ENCODE results near the gene HTR7. TPM values are rescaled to one million over a fixed set of nuclear protein-coding genes. Genes with fewer than 3 reads are reported as not detected.

The HTR7 gene
- total and polyA plus RNA-seq, 9 donors = 0.11 to 1.00 (median 0.32) TPM; not detected in 2

- Histone ChIP-seq H3K27ac (no peak overlapping the region), H3K36me3 (no peaks in the 10 kb centered on the region), H3K9me3 (no peaks in the 10 kb centered on the region), H3K27me3 (no peaks in the 10 kb centered on the region), H3K4me3 (no peak overlapping the region), H3K4me1 (ENCODE audit: insufficient read depth) (no peaks in the 10 kb centered on the region)
- WGBS, 3 donors = 71 to 75% (median 75%) methylated on average over 1 of the region's 1 CpG
- DNase-seq = no peak
- TF ChIP-seq CTCF (IDR thresholded peaks at IDR 0.05) = no peak
- intact Hi-C loops (cut with DNase I) = no loop called here
These were observed 51.2 kb downstream of the HTR7 start for GRCh38 chr10:90806677-90807076.

- WGBS, 3 donors = 40 to 42% (median 41%) methylated on average over 1 of the region's 1 CpG
- Histone ChIP-seq H3K27ac (no peak overlapping the region), H3K4me3 (no peak overlapping the region), H3K4me1 (ENCODE audit: insufficient read depth) (no peaks in the 10 kb centered on the region), H3K27me3 (no peaks in the 10 kb centered on the region), H3K36me3 (no peaks in the 10 kb centered on the region), H3K9me3 (no peaks in the 10 kb centered on the region)
- intact Hi-C loops (cut with DNase I) = no loop called here
- DNase-seq = no peak
- no peak for TF ChIP-seq EP300 (IDR thresholded peaks at IDR 0.05)
- no peak for TF ChIP-seq CTCF (IDR thresholded peaks at IDR 0.05)
These were observed 52.6 kb downstream of the HTR7 start for GRCh38 chr10:90805206-90805605.

GRCh38 chr10:90804354-90804753, 53.5 kb downstream of the HTR7 start:
- WGBS, 3 donors = 61 to 67% (median 64%) methylated on average over 3 of the region's 3 CpGs
- intact Hi-C loops (cut with DNase I) = no loop called here

GRCh38 chr10:90801608-90802007, 56.2 kb downstream of the HTR7 start:
- Histone ChIP-seq H3K4me3 (no peak overlapping the region), H3K27ac (no peak overlapping the region), H3K36me3 (no peaks in the 10 kb centered on the region), H3K27me3 (no peaks in the 10 kb centered on the region), H3K4me1 (ENCODE audit: insufficient read depth) (no peaks in the 10 kb centered on the region), H3K9me3 (no peaks in the 10 kb centered on the region)
- no peak for DNase-seq
- WGBS, 3 donors = 66 to 82% (median 80%) methylated on average over 1 of the region's 1 CpG
- TF ChIP-seq EP300 (IDR thresholded peaks at IDR 0.05) = no peak
- intact Hi-C loops (cut with DNase I) = no loop called here

More at GRCh38 chr10:90804354-90804753, 53.5 kb downstream of the HTR7 start:
- no peak for TF ChIP-seq POLR2A (IDR thresholded peaks at IDR 0.05)
- TF ChIP-seq CTCF (IDR thresholded peaks at IDR 0.05) = no peak
- TF ChIP-seq EP300 (IDR thresholded peaks at IDR 0.05) = no peak
- Histone ChIP-seq H3K27ac (no peak overlapping the region), H3K4me1 (ENCODE audit: insufficient read depth) (no peaks in the 10 kb centered on the region), H3K4me3 (no peak overlapping the region), H3K9me3 (no peaks in the 10 kb centered on the region), H3K27me3 (no peaks in the 10 kb centered on the region), H3K36me3 (no peaks in the 10 kb centered on the region)
- DNase-seq = no peak

GRCh38 chr10:90800232-90800796, 57.5 kb downstream of the HTR7 start:
- Histone ChIP-seq H3K27me3 (no peaks in the 10 kb centered on the region), H3K4me3 (no peak overlapping the region), H3K9me3 (no peaks in the 10 kb centered on the region), H3K27ac (no peak overlapping the region), H3K36me3 (no peaks in the 10 kb centered on the region), H3K4me1 (ENCODE audit: insufficient read depth) (no peaks in the 10 kb centered on the region)
- no peak for TF ChIP-seq POLR2A (IDR thresholded peaks at IDR 0.05)
- no peak for TF ChIP-seq EP300 (IDR thresholded peaks at IDR 0.05)
- TF ChIP-seq CTCF (IDR thresholded peaks at IDR 0.05) = no peak
- no peak for DNase-seq
- WGBS, 3 donors = 63 to 67% (median 67%) methylated on average over 5 of the region's 5 CpGs
- intact Hi-C loops (cut with DNase I) = no loop called here
